Natural killer cell treated with Interleukin-12 subunit alpha and Interleukin-12 subunit beta and Interleukin-15 and Interleukin-18, amount 100 ng/mL, for 72 hours (primary cell): ENCODE results near the gene NKX6-2. TPM values are rescaled to one million over a fixed set of nuclear protein-coding genes. Genes with fewer than 3 reads are reported as not detected.
A peak's percentile ranks its signal among the peaks of the same experiment; 100 is the strongest.
"Not testable (repeated sequence)": the region's sequence is repeated elsewhere in the genome, so short reads cannot be mapped to it uniquely, and the experiment has no call there.

Experiments
- ATAC-seq, 2 donors: fragments of 150-1000 bp; cut with Tn5 transposase in 1 of 2; sonication (Bioruptor Pico), chemical (Tn5 transposase) in 1 of 2; 2 replicates each; pipeline ENCODE4 v1.10.0; 2021
- DNase-seq: peaks from one replicate; pipeline ENCODE4 v3.0.0; 2022; ENCODE audit warnings: low spot score
- H3K27ac Mint-ChIP-seq, 2 donors: 1 replicate in 1 of 2; 2 replicates in 1 of 2; pipeline ENCODE4 v1.8.0; 2022; ENCODE audit warnings: mixed read lengths in 2 of 2, mild to moderate bottlenecking in 1 of 2, moderate library complexity in 1 of 2
- H3K27me3 Mint-ChIP-seq, 2 donors: 1 replicate in 1 of 2; 2 replicates in 1 of 2; pipeline ENCODE4 v1.8.0; 2022; ENCODE audit warnings: mixed read lengths in 2 of 2
- H3K36me3 Mint-ChIP-seq: one replicate; pipeline ENCODE4 v1.8.0; 2022; ENCODE audit warnings: mixed read lengths
- H3K4me1 Mint-ChIP-seq, 2 donors: 1 replicate in 1 of 2; 2 replicates in 1 of 2; pipeline ENCODE4 v1.8.0; 2022; ENCODE audit warnings: low read depth in 2 of 2, mixed read lengths in 2 of 2, mild to moderate bottlenecking in 1 of 2
- H3K4me3 Mint-ChIP-seq: one replicate; pipeline ENCODE4 v1.8.0; 2022; ENCODE audit warnings: mixed read lengths
- H3K9me3 Mint-ChIP-seq: 2 replicates; pipeline ENCODE4 v1.8.0; 2022; ENCODE audit warnings: mixed read lengths
- total RNA-seq, 2 donors: library from RNA; stranded (reverse); gene quantifications; one replicate each; pipeline ENCODE4 v1.2.3, GENCODE V29; 2022

NKX6-2 gene
- total RNA-seq = not detected

GRCh38 chr10:132785723-132786475, at the start of gene NKX6-2:
TSS of gene NKX6-2 (minus strand) at chr10:132786147. CDS start at chr10:132785948, 199 bp downstream.
- no peaks in the 10 kb centered on the region for H3K9me3 Mint-ChIP-seq
- H3K4me3 Mint-ChIP-seq = no peak within 1 kb of the TSS
- no peaks in the 10 kb centered on the region for H3K36me3 Mint-ChIP-seq
- H3K27me3 Mint-ChIP-seq = peaks cover 0 to 5% of the 10 kb centered on the region in 2 donors
- H3K4me1 Mint-ChIP-seq = no peaks in the 10 kb centered on the region
- ATAC-seq = no peak
- DNase-seq = no peak
- H3K27ac Mint-ChIP-seq = no peak within 1 kb of the TSS

DNA sequence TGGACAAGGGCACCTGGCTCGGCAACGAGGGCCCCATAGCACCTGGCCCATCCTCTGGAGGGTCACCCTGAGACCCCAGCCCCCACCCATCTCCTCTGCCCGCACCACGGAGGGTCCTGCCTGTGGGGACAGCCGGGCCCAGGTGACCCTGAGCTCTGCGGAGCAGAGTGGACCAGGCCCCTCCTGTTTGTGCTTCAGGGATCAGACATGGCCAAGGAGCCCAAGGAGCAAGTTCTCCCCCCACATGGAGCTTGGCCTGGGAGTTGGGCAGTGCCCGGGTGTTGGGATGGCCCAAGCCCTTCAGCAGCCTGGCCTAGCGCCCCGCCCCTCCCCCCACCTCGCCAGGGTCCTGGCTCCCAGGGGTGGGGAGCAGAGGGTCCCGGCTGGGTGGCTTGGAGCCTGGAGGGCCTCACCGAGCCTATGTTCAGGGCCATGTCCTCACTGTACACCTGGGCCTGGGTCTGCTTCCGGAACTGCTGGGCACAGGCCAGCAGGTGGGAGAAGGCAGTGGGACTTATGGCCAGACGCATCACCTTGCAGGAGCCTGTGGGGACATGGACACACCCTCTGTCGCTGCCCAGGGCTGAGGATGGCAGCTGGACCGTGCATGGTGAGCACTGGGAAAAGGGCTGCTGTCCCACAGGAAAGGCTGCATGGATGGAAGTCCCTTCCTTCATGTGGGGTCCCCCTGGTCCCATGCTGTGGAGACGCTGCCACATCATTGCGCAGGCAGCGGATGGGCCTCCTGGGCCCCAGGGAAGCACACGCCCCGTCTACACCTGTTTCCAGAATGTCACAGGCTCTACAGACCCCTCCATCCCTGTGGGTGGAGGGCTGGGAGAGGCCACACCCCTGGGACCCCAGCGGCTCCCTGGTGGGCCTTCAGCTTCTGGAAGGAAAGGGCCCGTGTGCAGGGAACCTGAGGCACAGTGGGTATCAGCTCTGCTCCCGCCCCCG, 49.2 kb upstream of the NKX6-2 start:
- peaks cover 0 to 18% of the 10 kb centered on the region in 2 donors for H3K27me3 Mint-ChIP-seq
- peak; percentile 49 for DNase-seq

DNA sequence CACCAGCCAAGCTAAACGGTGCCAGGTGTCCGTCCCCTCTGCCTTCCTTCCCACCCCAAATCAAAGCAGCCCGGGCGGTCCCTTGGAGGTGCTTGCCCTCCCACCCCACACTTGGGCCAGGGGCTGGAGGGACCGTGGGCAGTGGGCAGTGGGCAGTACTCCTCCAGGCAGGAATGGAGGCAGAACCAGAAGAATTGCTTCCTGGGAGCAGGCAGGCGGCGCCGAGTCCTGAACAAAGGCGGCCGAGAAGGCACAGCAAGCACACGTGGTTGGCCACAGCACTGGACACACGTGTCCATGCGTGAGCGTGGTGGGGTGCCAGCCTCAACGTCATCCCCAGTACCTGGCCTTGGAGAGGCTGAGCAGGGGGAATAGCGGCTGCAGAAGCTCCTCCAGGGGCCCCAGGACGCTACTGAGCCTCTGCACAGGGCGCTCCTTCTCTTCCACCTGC, 48.4 kb upstream of the NKX6-2 start:
- DNase-seq = peak; percentile 54
- no peaks in the 10 kb centered on the region for H3K36me3 Mint-ChIP-seq

More for the DNA sequence above, 49.2 kb upstream of the NKX6-2 start:
- no peaks in the 10 kb centered on the region for H3K9me3 Mint-ChIP-seq
- H3K27ac Mint-ChIP-seq = no peak overlapping the region
- H3K4me1 Mint-ChIP-seq = no peaks in the 10 kb centered on the region
- ATAC-seq = peak in 1 of 2 donors; percentile 13
- H3K36me3 Mint-ChIP-seq = no peaks in the 10 kb centered on the region
- H3K4me3 Mint-ChIP-seq = no peak overlapping the region

GRCh38 chr10:132833421-132834111, 47.6 kb upstream of the NKX6-2 start:
- Mint-ChIP-seq H3K9me3 (no peaks in the 10 kb centered on the region), H3K4me3 (no peak overlapping the region), H3K27ac (no peak overlapping the region), H3K36me3 (no peaks in the 10 kb centered on the region), H3K27me3 (peaks cover 4 to 18% of the 10 kb centered on the region in 2 donors), H3K4me1 (no peaks in the 10 kb centered on the region)
- DNase-seq (peak; percentile 44), ATAC-seq (no peak)

More for the DNA sequence above, 48.4 kb upstream of the NKX6-2 start:
- Mint-ChIP-seq H3K4me3 (no peak overlapping the region), H3K9me3 (no peaks in the 10 kb centered on the region), H3K27ac (no peak overlapping the region), H3K4me1 (no peaks in the 10 kb centered on the region), H3K27me3 (peaks cover 3 to 18% of the 10 kb centered on the region in 2 donors)
- ATAC-seq = no peak

DNA sequence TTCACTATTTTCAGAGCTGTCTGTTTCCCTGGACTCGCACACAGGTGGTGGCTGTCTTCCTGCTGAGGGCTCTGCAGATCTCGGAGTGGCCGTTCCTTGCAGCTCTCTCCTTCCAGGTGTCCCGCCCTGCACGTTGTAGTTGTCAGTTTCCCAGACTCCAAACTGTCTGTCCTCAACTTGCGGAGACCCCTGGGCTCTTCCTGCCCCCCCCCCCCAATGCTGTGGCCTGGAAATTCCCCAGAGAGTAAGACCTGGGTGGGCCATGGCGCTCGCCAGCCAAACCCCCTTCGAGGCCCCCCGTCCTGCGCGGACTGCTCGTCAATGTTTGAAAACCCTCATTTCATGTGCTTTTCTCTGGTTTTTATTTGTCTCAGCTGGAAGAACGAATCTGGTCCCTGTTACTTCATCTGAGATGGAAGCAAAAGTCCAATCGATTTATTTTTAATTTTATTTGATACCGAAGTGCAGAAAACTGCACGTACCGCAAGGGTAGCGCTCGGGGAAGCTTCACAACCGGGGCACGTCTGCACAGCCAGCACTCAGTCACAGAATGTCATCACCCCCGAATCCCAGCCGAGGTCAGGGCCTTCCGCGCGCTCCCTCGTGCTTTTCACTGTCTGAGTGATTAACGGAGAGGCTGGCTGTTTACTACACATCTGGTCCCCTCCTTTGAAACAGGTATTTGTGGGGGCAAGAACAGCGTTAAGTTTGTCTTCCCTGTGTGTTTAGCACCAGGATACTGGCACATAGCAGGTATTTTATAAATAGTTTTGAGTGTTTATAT, 46.4 kb upstream of the NKX6-2 start:
- Mint-ChIP-seq H3K4me1 (no peaks in the 10 kb centered on the region), H3K36me3 (no peaks in the 10 kb centered on the region), H3K27ac (no peak overlapping the region), H3K27me3 (peaks cover 4 to 18% of the 10 kb centered on the region in 2 donors), H3K9me3 (no peaks in the 10 kb centered on the region), H3K4me3 (no peak overlapping the region)
- DNase-seq (no peak), ATAC-seq (no peak)

- DNase-seq (no peak), ATAC-seq (no peak)
- Mint-ChIP-seq H3K27ac (no peak overlapping the region), H3K27me3 (peaks cover 4 to 18% of the 10 kb centered on the region in 2 donors), H3K4me3 (no peak overlapping the region), H3K36me3 (no peaks in the 10 kb centered on the region), H3K4me1 (no peaks in the 10 kb centered on the region), H3K9me3 (no peaks in the 10 kb centered on the region)
These were observed 43.5 kb upstream of the NKX6-2 start for GRCh38 chr10:132829403-132829802.

DNA sequence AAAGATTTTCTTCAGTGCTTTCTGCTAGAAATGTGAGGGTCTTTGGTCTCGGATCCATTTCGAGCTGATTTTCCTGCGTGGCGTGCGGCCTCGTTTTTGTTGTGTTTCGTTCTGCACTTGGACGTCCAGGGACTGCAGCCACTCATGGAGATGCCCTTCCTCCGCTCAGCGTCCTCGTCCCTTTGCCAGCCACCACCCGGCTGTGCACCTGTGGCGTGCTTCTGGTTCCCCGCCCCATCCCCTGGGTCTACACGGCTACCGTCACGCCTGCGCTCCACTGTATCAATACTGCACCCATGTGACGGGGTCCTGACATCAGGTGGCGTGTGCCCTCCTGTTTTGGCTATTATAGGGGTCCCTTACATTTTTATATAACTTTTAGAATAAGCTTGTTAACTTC, 42.7 kb upstream of the NKX6-2 start:
- H3K36me3 Mint-ChIP-seq = no peaks in the 10 kb centered on the region
- H3K4me3 Mint-ChIP-seq = no peak overlapping the region
- H3K9me3 Mint-ChIP-seq = no peaks in the 10 kb centered on the region
- no peaks in the 10 kb centered on the region for H3K4me1 Mint-ChIP-seq
- ATAC-seq = no peak
- H3K27me3 Mint-ChIP-seq = peaks cover 4 to 18% of the 10 kb centered on the region in 2 donors
- no peak overlapping the region for H3K27ac Mint-ChIP-seq
- no peak for DNase-seq

DNA sequence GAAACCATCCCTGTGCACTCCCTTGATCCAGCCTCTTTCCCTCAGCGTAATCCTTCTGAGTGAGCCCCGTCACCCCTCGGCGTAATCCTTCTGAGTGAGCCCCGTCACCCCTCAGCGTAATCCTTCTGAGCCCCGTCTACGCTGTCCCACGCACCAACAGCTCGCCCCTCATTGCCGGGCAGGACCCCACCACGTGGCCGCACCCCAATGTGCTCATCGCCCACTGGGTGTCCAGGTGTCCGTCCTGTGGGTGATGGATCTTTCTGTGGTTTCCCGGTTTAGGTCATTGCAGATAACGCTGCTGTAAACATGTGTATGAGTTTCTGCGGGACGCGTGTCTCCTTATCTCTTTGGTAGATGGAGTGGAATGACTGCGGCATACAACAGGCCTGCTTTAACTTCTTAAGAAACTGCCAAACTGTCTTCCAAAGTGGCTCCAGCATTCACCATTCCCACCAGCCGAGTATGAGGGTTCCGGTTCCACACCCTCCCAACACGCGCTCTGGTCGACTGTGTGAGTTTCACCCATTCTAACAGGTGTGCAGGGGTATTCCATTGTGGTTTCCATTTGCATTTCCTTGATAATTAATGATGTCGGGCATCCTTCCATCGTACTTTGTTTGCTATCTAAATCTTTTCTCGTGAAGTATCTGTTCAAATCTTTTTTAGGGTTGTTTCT, 42.1 kb upstream of the NKX6-2 start:
- no peak overlapping the region for H3K4me3 Mint-ChIP-seq
- no peaks in the 10 kb centered on the region for H3K36me3 Mint-ChIP-seq
- H3K27me3 Mint-ChIP-seq = peaks cover 4 to 18% of the 10 kb centered on the region in 2 donors
- ATAC-seq (no peak), DNase-seq (peak; percentile 56)
- H3K27ac Mint-ChIP-seq = no peak overlapping the region
- no peaks in the 10 kb centered on the region for H3K4me1 Mint-ChIP-seq
- no peaks in the 10 kb centered on the region for H3K9me3 Mint-ChIP-seq

GRCh38 chr10:132827423-132827789, 41.5 kb upstream of the NKX6-2 start:
- DNase-seq = no peak
- Mint-ChIP-seq H3K4me1 (no peaks in the 10 kb centered on the region), H3K36me3 (no peaks in the 10 kb centered on the region), H3K4me3 (no peak overlapping the region), H3K9me3 (no peaks in the 10 kb centered on the region), H3K27ac (no peak overlapping the region), H3K27me3 (peaks cover 4 to 18% of the 10 kb centered on the region in 2 donors)
- ATAC-seq = no peak

DNA sequence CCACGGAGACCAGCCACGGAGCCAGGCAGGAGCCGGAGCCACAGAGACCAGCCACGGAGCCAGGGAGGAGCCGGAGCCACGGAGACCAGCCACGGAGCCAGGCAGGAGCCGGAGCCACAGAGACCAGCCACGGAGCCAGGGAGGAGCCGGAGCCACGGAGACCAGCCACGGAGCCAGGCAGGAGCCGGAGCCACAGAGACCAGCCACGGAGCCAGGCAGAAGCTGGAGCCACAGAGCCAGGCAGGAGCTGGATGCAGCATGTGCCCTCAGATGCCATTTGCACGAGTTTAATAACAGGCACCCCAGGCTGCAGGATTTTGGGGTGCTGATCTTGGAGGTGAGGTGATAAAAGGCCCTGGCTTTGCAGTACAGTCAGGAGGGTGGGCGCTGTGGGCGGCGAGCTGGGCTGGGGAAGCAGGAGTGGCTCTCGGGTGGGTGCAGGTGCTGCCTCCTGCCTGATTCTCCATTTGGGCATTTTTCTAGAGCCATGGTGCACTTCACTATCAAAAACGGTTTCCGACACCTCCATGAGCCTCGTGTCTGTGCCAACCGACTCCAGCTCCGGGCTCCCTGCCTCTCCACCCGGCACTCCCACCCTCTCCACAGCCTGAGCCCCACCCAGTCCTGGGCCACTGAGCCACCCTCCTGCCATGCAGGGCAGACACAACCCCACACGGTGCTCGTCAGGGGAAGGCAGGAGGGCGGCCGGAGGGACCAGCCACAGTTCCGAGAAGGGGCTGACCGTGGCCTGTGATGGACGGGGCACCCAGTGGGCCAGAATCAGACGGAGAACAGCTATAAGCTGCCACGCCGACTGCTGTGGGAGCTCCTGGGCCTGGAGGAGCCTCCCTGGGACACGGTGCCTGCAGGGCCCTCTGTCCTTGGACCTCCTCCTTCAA, 40.8 kb upstream of the NKX6-2 start:
- Mint-ChIP-seq H3K27me3 (peaks cover 4 to 15% of the 10 kb centered on the region in 2 donors), H3K27ac (no peak overlapping the region), H3K36me3 (no peaks in the 10 kb centered on the region), H3K4me1 (no peaks in the 10 kb centered on the region), H3K9me3 (no peaks in the 10 kb centered on the region), H3K4me3 (no peak overlapping the region)
- peak; percentile 55 for DNase-seq
- ATAC-seq = peak in 1 of 2 donors; percentile 24

DNA sequence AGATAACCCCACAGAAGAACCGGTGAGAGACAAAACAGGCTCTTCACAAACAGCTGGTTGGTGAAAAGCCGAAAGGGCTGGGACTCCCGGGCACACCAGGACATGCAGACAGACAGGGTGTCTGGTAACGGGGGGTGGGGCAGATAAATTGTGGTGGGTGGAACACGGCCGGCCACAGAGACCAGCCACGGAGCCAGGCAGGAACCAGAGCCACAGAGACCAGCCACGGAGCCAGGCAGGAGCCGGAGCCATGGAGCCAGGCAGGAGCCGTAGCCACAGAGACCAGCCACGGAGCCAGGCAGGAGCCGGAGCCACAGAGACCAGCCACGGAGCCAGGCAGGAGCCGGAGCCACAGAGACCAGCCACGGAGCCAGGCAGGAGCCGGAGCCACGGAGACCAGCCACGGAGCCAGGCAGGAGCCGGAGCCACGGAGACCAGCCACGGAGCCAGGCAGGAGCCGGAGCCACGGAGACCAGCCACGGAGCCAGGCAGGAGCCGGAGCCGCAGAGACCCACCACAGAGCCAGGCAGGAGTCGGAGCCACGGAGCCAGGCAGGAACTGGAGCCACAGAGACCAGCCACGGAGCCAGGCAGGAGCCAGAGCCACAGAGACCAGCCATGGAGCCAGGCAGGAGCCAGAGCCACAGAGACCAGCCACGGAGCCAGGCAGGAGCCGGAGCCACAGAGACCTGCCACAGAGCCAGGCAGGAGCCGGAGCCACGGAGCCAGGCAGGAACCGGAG, 40.0 kb upstream of the NKX6-2 start:
- not testable (repeated sequence) for H3K36me3 Mint-ChIP-seq, H3K27ac Mint-ChIP-seq, H3K9me3 Mint-ChIP-seq, H3K4me3 Mint-ChIP-seq, ATAC-seq, H3K27me3 Mint-ChIP-seq, H3K4me1 Mint-ChIP-seq, DNase-seq
